Esophagus muscularis mucosa (tissue), 4 donors: ENCODE measurements around the gene ZSWIM2.

Source experiments
- CTCF ChIP-seq, 3 experiments: fragments of 200-600 bp in 2 of 3; fragments of 450-650 bp in 1 of 3; sonication (generic) in 2 of 3; IDR thresholded peaks; one replicate each; pipeline ENCODE4 v1.5.1; 2017 to 2019; ENCODE audit warnings: antibody characterized with exemption in 3 of 3, mild to moderate bottlenecking in 2 of 3, moderate library complexity in 1 of 3
- EP300 ChIP-seq: sonication (generic); formaldehyde crosslinking; IDR thresholded peaks from one replicate; pipeline ENCODE4 v1.6.1; 2017; ENCODE audit warnings: antibody characterized with exemption
- POLR2A ChIP-seq: fragments of 450-650 bp; IDR thresholded peaks from one replicate; pipeline ENCODE4 v1.6.1; 2017; ENCODE audit warnings: antibody characterized with exemption, moderate library complexity, mild to moderate bottlenecking, low read depth

GRCh38 chr2:186827862-186828492 is 21.0 kb downstream of the ZSWIM2 start:
- TF ChIP-seq CTCF (IDR thresholded peaks at IDR 0.05) (no peak), POLR2A (no peak), EP300 (no peak)
